Measurements from ENCODE around the gene SLC37A2.

DNA sequence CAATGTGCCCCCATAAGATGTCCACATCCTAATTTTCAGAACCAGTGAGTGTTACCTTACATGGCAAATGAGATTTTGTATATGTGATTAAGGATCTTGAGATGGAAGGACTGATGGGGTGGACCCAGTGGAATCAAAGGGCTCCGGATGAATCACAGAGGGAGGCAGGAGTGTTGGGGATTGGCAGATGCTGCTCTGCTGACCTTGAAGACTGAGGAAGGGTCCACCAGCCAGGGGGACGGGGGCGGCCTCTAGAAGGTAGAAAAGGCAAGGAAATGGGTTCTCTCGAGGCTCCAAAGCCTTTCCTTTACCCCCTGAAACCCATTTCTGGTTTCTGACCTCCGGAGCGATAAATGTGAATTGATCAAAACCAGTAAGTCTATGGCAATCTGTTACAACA, 29.6 kb downstream of the SLC37A2 start:
- TF ChIP-seq POLR2AphosphoS5 (IDR thresholded peaks at IDR 0.05; ENCODE audit: insufficient read depth, low read depth, low read length) (no peak), POLR2A (IDR thresholded peaks at IDR 0.05; ENCODE audit: low read depth, low read length) (no peak), MYC (IDR thresholded peaks at IDR 0.05; ENCODE audit: low read depth, low read length) (no peak)
- TF ChIP-seq, protein P1, sequence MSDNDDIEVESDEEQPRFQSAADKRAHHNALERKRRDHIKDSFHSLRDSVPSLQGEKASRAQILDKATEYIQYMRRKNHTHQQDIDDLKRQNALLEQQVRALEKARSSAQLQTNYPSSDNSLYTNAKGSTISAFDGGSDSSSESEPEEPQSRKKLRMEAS (IDR thresholded peaks at IDR 0.05; ENCODE audit: insufficient read depth, insufficient read length) = no peak
- TF ChIP-seq, protein P2, sequence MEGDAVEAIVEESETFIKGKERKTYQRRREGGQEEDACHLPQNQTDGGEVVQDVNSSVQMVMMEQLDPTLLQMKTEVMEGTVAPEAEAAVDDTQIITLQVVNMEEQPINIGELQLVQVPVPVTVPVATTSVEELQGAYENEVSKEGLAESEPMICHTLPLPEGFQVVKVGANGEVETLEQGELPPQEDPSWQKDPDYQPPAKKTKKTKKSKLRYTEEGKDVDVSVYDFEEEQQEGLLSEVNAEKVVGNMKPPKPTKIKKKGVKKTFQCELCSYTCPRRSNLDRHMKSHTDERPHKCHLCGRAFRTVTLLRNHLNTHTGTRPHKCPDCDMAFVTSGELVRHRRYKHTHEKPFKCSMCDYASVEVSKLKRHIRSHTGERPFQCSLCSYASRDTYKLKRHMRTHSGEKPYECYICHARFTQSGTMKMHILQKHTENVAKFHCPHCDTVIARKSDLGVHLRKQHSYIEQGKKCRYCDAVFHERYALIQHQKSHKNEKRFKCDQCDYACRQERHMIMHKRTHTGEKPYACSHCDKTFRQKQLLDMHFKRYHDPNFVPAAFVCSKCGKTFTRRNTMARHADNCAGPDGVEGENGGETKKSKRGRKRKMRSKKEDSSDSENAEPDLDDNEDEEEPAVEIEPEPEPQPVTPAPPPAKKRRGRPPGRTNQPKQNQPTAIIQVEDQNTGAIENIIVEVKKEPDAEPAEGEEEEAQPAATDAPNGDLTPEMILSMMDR (IDR thresholded peaks at IDR 0.05; ENCODE audit: extremely low read depth in 1 of 2, insufficient read depth in 1 of 2, low read depth in 1 of 2, low read length in 2 of 2) = no peak

All from endothelial cell of umbilical vein (primary cell).